GM19099 (cell line): ENCODE measurements around the gene PAM.

Experiments used
- POLR2A ChIP-seq: IDR thresholded peaks from 3 replicates; pipeline ENCODE4 v1.6.1; 2011; ENCODE audit warnings: low read depth; ENCODE audit not compliant: insufficient read length; ENCODE audit errors: extremely low read depth

PAM gene

GRCh38 chr5:103014983-103015382 is 259.9 kb downstream of the PAM start:
- TF ChIP-seq POLR2A = no peak

- no peak for TF ChIP-seq POLR2A
Measured at GRCh38 chr5:103016167-103016566, 261.1 kb downstream of the PAM start.

- no peak for TF ChIP-seq POLR2A
Measured at GRCh38 chr5:103019804-103020203, 264.7 kb downstream of the PAM start.

- no peak for TF ChIP-seq POLR2A
Measured at GRCh38 chr5:103021314-103021713, 266.2 kb downstream of the PAM start.

- TF ChIP-seq POLR2A = no peak
Measured at GRCh38 chr5:103027267-103027666, 272.2 kb downstream of the PAM start.

GRCh38 chr5:103031607-103032006 is 276.5 kb downstream of the PAM start:
- TF ChIP-seq POLR2A = no peak

- no peak for TF ChIP-seq POLR2A
Measured at GRCh38 chr5:103033696-103034095, 278.6 kb downstream of the PAM start.

GRCh38 chr5:103034662-103035392 is 279.7 kb downstream of the PAM start:
- TF ChIP-seq POLR2A = no peak

- no peak for TF ChIP-seq POLR2A
Measured at GRCh38 chr5:103035701-103036100, 280.6 kb downstream of the PAM start.

- TF ChIP-seq POLR2A = no peak
Measured at GRCh38 chr5:103036601-103037000, 281.5 kb downstream of the PAM start.

GRCh38 chr5:103037673-103038455 is 282.8 kb downstream of the PAM start:
- no peak for TF ChIP-seq POLR2A

- TF ChIP-seq POLR2A = no peak
Measured at GRCh38 chr5:103041071-103041676, 286.1 kb downstream of the PAM start.

- no peak for TF ChIP-seq POLR2A
Measured at GRCh38 chr5:103057208-103058130, 302.4 kb downstream of the PAM start.

GRCh38 chr5:103059525-103059924 is 304.4 kb downstream of the PAM start:
- TF ChIP-seq POLR2A = no peak
